Panc1 (cell line): Measurements from ENCODE around the gene KCNMB2.

ENCODE experiments used
- POLR2AphosphoS5 ChIP-seq: IDR thresholded peaks from 2 replicates; pipeline ENCODE4 v1.6.1; 2012; ENCODE audit warnings: mild to moderate bottlenecking, low read depth, low read length, moderate library complexity
- SIN3A ChIP-seq: IDR thresholded peaks from 2 replicates; pipeline ENCODE4 v1.6.1; 2012; ENCODE audit warnings: low read depth, mild to moderate bottlenecking, low read length, moderate library complexity, borderline replicate concordance; ENCODE audit not compliant: insufficient read depth
- TF ChIP-seq, protein P1 (sequence below): fragments of 450-650 bp; IDR thresholded peaks from 2 replicates; pipeline ENCODE4 v1.5.1; 2017; ENCODE audit warnings: mild to moderate bottlenecking
- TF ChIP-seq, protein P2 (sequence below), 2 experiments: IDR thresholded peaks; 2 replicates each; pipeline ENCODE4 v1.6.1; 2011 to 2012; ENCODE audit warnings: low read depth in 2 of 2, control low read depth in 1 of 2, low read length in 1 of 2, mild to moderate bottlenecking in 1 of 2, moderate library complexity in 1 of 2; ENCODE audit not compliant: insufficient read depth in 1 of 2

DNA sequence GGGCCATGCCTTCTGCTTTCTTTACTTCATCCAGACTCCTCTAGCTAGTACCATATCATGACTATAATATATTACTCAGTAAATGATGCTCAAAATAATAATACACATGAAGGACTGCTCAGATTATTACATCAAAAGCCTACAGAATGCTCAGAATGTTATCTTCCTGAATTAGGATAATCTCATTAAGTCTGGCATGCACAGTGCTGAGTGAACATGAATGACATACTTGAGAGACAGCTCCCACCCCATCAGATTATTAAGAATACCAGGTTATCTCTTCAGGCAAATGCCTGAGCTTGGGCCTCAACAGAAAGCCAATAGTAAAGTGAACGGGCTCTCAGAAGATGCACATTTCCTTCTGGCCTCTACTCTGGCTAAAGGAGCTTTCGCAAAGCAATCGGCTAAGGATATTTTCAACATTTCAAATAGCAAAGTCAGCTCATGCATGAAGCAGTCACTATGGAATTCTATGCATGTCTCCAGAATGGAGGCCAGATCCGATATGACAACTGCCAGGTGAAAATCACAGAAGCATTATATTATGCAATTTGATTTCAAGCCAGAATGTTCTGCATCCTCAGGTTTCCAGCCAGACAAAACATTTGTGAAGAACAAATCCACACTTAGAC, 122.6 kb downstream of the KCNMB2 start:
- TF ChIP-seq, protein P1, sequence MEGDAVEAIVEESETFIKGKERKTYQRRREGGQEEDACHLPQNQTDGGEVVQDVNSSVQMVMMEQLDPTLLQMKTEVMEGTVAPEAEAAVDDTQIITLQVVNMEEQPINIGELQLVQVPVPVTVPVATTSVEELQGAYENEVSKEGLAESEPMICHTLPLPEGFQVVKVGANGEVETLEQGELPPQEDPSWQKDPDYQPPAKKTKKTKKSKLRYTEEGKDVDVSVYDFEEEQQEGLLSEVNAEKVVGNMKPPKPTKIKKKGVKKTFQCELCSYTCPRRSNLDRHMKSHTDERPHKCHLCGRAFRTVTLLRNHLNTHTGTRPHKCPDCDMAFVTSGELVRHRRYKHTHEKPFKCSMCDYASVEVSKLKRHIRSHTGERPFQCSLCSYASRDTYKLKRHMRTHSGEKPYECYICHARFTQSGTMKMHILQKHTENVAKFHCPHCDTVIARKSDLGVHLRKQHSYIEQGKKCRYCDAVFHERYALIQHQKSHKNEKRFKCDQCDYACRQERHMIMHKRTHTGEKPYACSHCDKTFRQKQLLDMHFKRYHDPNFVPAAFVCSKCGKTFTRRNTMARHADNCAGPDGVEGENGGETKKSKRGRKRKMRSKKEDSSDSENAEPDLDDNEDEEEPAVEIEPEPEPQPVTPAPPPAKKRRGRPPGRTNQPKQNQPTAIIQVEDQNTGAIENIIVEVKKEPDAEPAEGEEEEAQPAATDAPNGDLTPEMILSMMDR = no peak
- TF ChIP-seq SIN3A = no peak
- TF ChIP-seq, protein P2, sequence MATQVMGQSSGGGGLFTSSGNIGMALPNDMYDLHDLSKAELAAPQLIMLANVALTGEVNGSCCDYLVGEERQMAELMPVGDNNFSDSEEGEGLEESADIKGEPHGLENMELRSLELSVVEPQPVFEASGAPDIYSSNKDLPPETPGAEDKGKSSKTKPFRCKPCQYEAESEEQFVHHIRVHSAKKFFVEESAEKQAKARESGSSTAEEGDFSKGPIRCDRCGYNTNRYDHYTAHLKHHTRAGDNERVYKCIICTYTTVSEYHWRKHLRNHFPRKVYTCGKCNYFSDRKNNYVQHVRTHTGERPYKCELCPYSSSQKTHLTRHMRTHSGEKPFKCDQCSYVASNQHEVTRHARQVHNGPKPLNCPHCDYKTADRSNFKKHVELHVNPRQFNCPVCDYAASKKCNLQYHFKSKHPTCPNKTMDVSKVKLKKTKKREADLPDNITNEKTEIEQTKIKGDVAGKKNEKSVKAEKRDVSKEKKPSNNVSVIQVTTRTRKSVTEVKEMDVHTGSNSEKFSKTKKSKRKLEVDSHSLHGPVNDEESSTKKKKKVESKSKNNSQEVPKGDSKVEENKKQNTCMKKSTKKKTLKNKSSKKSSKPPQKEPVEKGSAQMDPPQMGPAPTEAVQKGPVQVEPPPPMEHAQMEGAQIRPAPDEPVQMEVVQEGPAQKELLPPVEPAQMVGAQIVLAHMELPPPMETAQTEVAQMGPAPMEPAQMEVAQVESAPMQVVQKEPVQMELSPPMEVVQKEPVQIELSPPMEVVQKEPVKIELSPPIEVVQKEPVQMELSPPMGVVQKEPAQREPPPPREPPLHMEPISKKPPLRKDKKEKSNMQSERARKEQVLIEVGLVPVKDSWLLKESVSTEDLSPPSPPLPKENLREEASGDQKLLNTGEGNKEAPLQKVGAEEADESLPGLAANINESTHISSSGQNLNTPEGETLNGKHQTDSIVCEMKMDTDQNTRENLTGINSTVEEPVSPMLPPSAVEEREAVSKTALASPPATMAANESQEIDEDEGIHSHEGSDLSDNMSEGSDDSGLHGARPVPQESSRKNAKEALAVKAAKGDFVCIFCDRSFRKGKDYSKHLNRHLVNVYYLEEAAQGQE (IDR thresholded peaks at IDR 0.05; ENCODE audit: insufficient read depth in 1 of 2, low read depth in 2 of 2, low read length in 1 of 2) = no peak
- TF ChIP-seq POLR2AphosphoS5 = no peak
